Osteocyte (in vitro differentiated cells): ENCODE results near the gene ZFYVE28. TPM values are rescaled to one million over a fixed set of nuclear protein-coding genes. Genes with fewer than 3 reads are reported as not detected.

ENCODE experiments used
- DNase-seq: peaks from one replicate; pipeline ENCODE4 v3.0.0; 2021; ENCODE audit warnings: mixed read lengths; ENCODE audit not compliant: unreplicated experiment; ENCODE audit errors: extremely low spot score
- H3K27ac Mint-ChIP-seq: one replicate; pipeline ENCODE4 v1.8.0; 2021; ENCODE audit warnings: mild to moderate bottlenecking, mixed read lengths; ENCODE audit not compliant: unreplicated experiment
- H3K27me3 Mint-ChIP-seq: one replicate; pipeline ENCODE4 v1.8.0; 2021; ENCODE audit warnings: mixed read lengths; ENCODE audit not compliant: unreplicated experiment
- H3K36me3 Mint-ChIP-seq: one replicate; pipeline ENCODE4 v1.8.0; 2021; ENCODE audit warnings: mixed read lengths; ENCODE audit not compliant: unreplicated experiment
- H3K4me1 Mint-ChIP-seq: one replicate; pipeline ENCODE4 v1.8.0; 2021; ENCODE audit warnings: mixed read lengths; ENCODE audit not compliant: unreplicated experiment
- H3K4me3 Mint-ChIP-seq: one replicate; pipeline ENCODE4 v1.8.0; 2021; ENCODE audit warnings: mild to moderate bottlenecking, moderate library complexity, mixed read lengths; ENCODE audit not compliant: unreplicated experiment
- H3K9me3 Mint-ChIP-seq: one replicate; pipeline ENCODE4 v1.8.0; 2021; ENCODE audit warnings: mixed read lengths; ENCODE audit not compliant: unreplicated experiment
- total RNA-seq: library from RNA; stranded (reverse); gene quantifications from 2 replicates; pipeline ENCODE4 v1.2.1, GENCODE V29; 2021
- TF ChIP-seq, protein P1 (sequence below): fragments of 200-600 bp; sonication (generic); IDR thresholded peaks from 2 replicates; pipeline ENCODE4 v1.5.0; 2021; ENCODE audit warnings: antibody characterized with exemption, mild to moderate bottlenecking, moderate library complexity

Gene ZFYVE28
- total RNA-seq, 1 donor from 2014 or later = 3.4 TPM

DNA sequence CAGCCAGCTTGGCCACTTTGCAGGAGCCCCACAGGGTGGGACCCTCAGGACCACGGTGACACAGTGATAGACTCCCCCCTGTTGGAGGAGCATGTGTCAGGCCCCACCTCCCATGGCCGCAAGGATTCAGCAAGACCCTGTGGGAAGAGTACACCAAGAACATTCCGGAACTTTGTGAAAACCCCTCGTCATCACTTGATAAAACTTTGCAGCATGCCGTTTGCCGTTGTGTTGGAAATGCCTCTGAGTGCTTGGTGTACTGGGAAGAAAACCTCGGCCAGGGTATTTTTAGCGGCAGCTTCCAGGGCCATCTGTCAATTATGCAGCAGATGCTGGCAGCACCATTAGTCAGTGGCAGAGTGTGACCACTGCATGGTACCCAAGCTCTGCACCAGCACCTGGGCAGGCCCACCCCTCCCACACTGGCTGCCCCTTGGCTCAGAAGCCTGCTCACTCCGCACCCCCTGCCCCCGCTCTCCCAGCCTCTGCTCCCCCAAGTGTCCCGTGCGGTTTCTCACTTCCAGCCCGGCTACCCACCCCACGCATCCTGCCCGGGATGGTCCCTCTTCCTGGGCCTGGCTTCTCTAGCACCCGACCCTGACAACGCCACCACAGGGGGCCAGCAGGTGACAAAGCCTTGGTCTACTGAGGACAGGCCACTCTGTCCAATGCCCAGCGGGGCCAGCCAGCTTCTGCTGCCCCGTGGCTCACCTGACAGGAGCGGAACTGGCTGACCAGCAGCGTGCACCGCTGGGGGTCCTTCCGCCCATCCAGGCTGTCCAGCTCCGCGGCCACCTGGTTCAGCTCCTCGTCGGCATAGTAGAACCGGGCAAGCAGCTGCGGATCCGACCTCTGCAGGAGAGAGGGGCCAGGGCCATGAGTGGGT is 65.0 kb downstream of the ZFYVE28 start:
- Mint-ChIP-seq H3K4me3 (no peak overlapping the region), H3K36me3 (no peaks in the 10 kb centered on the region), H3K27ac (no peak overlapping the region), H3K9me3 (no peaks in the 10 kb centered on the region), H3K4me1 (no peaks in the 10 kb centered on the region), H3K27me3 (peaks cover 6% of the 10 kb centered on the region)
- TF ChIP-seq, protein P1, sequence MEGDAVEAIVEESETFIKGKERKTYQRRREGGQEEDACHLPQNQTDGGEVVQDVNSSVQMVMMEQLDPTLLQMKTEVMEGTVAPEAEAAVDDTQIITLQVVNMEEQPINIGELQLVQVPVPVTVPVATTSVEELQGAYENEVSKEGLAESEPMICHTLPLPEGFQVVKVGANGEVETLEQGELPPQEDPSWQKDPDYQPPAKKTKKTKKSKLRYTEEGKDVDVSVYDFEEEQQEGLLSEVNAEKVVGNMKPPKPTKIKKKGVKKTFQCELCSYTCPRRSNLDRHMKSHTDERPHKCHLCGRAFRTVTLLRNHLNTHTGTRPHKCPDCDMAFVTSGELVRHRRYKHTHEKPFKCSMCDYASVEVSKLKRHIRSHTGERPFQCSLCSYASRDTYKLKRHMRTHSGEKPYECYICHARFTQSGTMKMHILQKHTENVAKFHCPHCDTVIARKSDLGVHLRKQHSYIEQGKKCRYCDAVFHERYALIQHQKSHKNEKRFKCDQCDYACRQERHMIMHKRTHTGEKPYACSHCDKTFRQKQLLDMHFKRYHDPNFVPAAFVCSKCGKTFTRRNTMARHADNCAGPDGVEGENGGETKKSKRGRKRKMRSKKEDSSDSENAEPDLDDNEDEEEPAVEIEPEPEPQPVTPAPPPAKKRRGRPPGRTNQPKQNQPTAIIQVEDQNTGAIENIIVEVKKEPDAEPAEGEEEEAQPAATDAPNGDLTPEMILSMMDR = no peak
- peak; percentile 81 for DNase-seq

DNA sequence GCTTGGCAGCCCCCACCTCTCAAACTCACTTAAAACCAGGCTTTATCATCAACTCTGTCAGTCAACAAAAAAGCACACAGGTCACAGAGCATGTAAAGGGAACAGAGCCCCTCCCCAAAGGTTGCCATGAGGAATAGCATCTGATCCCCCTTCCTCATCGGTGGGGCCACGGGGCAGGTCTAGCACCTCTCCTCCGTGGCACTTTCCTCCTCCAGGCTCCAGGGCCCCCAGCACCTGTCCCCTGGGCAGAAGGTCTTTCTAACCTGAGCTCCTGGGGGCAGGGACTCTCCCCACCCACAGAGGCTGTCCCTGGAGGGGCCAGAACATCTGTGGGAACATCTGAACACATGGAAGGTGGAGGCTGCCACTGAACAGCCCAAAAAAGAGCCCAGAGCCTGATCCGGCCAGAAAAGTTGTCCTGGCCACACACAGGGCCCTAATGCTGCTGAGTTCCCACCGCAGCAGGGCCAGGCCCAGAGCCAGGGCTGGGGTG is 65.7 kb downstream of the ZFYVE28 start:
- no peaks in the 10 kb centered on the region for H3K36me3 Mint-ChIP-seq
- peak; percentile 77 for DNase-seq
- H3K9me3 Mint-ChIP-seq = no peaks in the 10 kb centered on the region
- TF ChIP-seq, protein P1 = no peak
- H3K27me3 Mint-ChIP-seq = peaks cover 6% of the 10 kb centered on the region
- no peak overlapping the region for H3K4me3 Mint-ChIP-seq
- no peak overlapping the region for H3K27ac Mint-ChIP-seq
- H3K4me1 Mint-ChIP-seq = no peaks in the 10 kb centered on the region

DNA sequence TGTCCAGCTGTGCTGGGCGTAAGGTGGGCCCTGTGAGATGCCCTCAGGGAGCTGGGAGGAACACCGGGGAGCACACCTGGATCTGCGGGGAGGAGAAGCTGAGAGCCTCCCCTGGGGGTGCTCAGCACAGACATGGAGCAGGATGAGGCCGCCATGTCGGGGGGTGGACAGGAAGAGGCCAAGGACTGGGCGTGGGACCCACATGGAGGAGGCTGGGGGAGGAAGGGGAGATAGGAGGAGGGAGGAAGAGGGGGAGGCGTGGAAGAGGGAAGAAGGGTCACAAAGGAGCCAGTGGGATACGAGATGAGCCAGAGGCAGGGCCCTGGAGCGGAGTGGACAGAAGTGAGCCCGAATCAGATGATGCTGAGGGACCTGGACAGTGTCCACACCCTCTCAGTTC is 66.3 kb downstream of the ZFYVE28 start:
- Mint-ChIP-seq H3K9me3 (peaks cover 5% of the 10 kb centered on the region), H3K27me3 (peaks cover 9% of the 10 kb centered on the region), H3K4me1 (no peaks in the 10 kb centered on the region), H3K27ac (no peak overlapping the region), H3K4me3 (no peak overlapping the region), H3K36me3 (no peaks in the 10 kb centered on the region)
- TF ChIP-seq, protein P1 = no peak
- DNase-seq = peak; percentile 81

DNA sequence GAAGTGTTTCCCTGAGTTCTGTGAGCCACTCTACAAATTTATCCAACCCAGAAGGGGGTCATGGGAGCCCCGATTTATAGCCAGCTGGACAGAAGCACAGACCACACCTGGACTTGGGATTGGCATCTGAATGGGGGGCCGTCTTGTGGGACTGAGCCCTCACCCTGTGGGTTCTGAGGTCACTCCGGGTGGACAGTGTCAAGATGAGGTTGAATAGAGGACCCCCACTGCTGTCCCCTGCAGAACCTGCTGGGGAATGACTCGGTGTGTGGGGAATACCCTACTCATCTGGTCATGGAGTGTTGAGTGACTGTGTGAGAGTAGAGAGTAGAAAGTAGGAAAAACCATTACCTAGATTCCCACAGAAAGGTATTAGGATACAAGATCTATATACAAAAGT is 67.5 kb downstream of the ZFYVE28 start:
- no peaks in the 10 kb centered on the region for H3K4me1 Mint-ChIP-seq
- TF ChIP-seq, protein P1 = no peak
- peaks cover 13% of the 10 kb centered on the region for H3K9me3 Mint-ChIP-seq
- no peaks in the 10 kb centered on the region for H3K36me3 Mint-ChIP-seq
- H3K27ac Mint-ChIP-seq = no peak overlapping the region
- peaks cover 10% of the 10 kb centered on the region for H3K27me3 Mint-ChIP-seq
- DNase-seq = peak; percentile 51
- H3K4me3 Mint-ChIP-seq = no peak overlapping the region

DNA sequence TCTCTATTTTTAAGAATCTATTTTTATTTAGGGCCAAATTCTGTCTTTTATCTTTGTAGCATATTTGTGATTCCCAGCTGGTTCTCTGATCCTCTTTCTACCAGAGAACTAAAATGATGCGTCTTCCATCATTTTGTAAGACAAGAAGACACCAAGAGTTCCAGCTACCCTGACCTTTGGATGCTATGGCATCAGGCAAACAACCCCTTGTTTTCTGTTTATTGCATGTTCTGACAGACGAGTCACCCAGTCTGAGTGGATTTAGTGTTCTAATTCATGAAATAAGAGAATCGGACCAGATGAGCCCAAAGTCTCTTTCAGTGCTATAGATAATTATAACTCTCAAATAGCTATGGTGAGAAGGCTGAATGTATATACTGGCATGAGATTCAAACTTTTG is 69.7 kb downstream of the ZFYVE28 start:
- TF ChIP-seq, protein P1 = no peak
- peaks cover 22% of the 10 kb centered on the region for H3K27me3 Mint-ChIP-seq
- no peaks in the 10 kb centered on the region for H3K4me1 Mint-ChIP-seq
- DNase-seq = no peak
- peaks cover 21% of the 10 kb centered on the region for H3K9me3 Mint-ChIP-seq
- no peak overlapping the region for H3K27ac Mint-ChIP-seq
- H3K4me3 Mint-ChIP-seq = no peak overlapping the region
- peaks cover 2% of the 10 kb centered on the region for H3K36me3 Mint-ChIP-seq
